GM23248 (cell line): Measurements from ENCODE around the gene DLST. TPM values are rescaled to one million over a fixed set of nuclear protein-coding genes. Genes with fewer than 3 reads are reported as not detected.

ENCODE experiments used
- DNase-seq: peaks from one replicate; pipeline ENCODE4 v3.0.0-alpha.2; 2015
- H2AFZ ChIP-seq: fragments of 200-600 bp; sonication (generic); 2 replicates; pipeline ENCODE4 v1.6.1; 2016; ENCODE audit warnings: antibody characterized with exemption
- H3F3A ChIP-seq: fragments of 200-600 bp; sonication (generic); 2 replicates; pipeline ENCODE4 v1.6.1; 2016; ENCODE audit warnings: mild to moderate bottlenecking, antibody characterized with exemption, mixed run types; ENCODE audit not compliant: insufficient read depth
- H3K27ac ChIP-seq: fragments of 200-600 bp; sonication (generic); 2 replicates; pipeline ENCODE4 v1.5.1; 2016; ENCODE audit warnings: mild to moderate bottlenecking
- H3K27me3 ChIP-seq: fragments of 200-600 bp; sonication (generic); replicated peaks from 2 replicates; pipeline ENCODE4 v1.6.1; 2016; ENCODE audit warnings: mild to moderate bottlenecking; ENCODE audit not compliant: insufficient read depth
- H3K36me3 ChIP-seq: fragments of 200-600 bp; sonication (generic); 2 replicates; pipeline ENCODE4 v1.6.1; 2016; ENCODE audit warnings: low read depth, mild to moderate bottlenecking
- H3K4me1 ChIP-seq: fragments of 200-600 bp; sonication (generic); 2 replicates; pipeline ENCODE4 v1.6.1; 2016; ENCODE audit warnings: mild to moderate bottlenecking; ENCODE audit not compliant: insufficient read depth
- H3K4me2 ChIP-seq: fragments of 200-600 bp; sonication (generic); one replicate; pipeline ENCODE4 v1.6.1; 2016; ENCODE audit warnings: mild to moderate bottlenecking; ENCODE audit not compliant: unreplicated experiment
- H3K4me3 ChIP-seq: fragments of 200-600 bp; sonication (generic); 2 replicates; pipeline ENCODE4 v1.5.1; 2016; ENCODE audit warnings: mild to moderate bottlenecking
- H3K79me2 ChIP-seq: fragments of 200-600 bp; sonication (generic); 2 replicates; pipeline ENCODE4 v1.6.1; 2016; ENCODE audit warnings: mild to moderate bottlenecking; ENCODE audit not compliant: insufficient read depth
- H3K9ac ChIP-seq: fragments of 200-600 bp; sonication (generic); 2 replicates; pipeline ENCODE4 v1.6.1; 2016; ENCODE audit warnings: mild to moderate bottlenecking
- H3K9me2 ChIP-seq: fragments of 200-600 bp; sonication (generic); 2 replicates; pipeline ENCODE4 v1.6.1; 2016; ENCODE audit warnings: mixed run types, mild to moderate bottlenecking, moderate library complexity; ENCODE audit not compliant: insufficient read depth
- H3K9me3 ChIP-seq: fragments of 200-600 bp; sonication (generic); one replicate; pipeline ENCODE4 v1.6.1; 2017; ENCODE audit warnings: low read depth
- H4K20me1 ChIP-seq: fragments of 200-600 bp; sonication (generic); 2 replicates; pipeline ENCODE4 v1.6.0; 2016; ENCODE audit not compliant: insufficient read depth
- EZH2 ChIP-seq: fragments of 200-600 bp; sonication (generic); IDR thresholded peaks from 2 replicates; pipeline ENCODE4 v1.6.1; 2018; ENCODE audit warnings: antibody characterized with exemption, mild to moderate bottlenecking; ENCODE audit not compliant: insufficient read depth, poor library complexity, severe bottlenecking
- EZH2phosphoT487 ChIP-seq: fragments of 200-600 bp; sonication (generic); IDR thresholded peaks from 2 replicates; pipeline ENCODE4 v1.6.1; 2018; ENCODE audit warnings: antibody characterized with exemption, moderate library complexity, mild to moderate bottlenecking, low read depth; ENCODE audit not compliant: insufficient read depth
- WGBS, 2 experiments: methylation state at CpG; one replicate each; pipeline ENCODE4 v1.1.6; 2015 to 2017; ENCODE audit warnings: low lambda C conversion rate in 2 of 2, low coverage in 1 of 2; ENCODE audit errors: missing lambda C conversion rate in 2 of 2; 5-methylcytosine and 5-hydroxymethylcytosine counted together
- in situ Hi-C: fragments of 300-500 bp; cut with MboI; formaldehyde crosslinking; loops from 2 replicates; pipeline ENCODE4 v1.15.0; 2020
- polyA plus RNA-seq: library from polyadenylated mRNA; unstranded; fragments of >200 nt; fragmentation: Nextera tagmentation; extraction: Ambion mirVana; gene quantifications from 2 replicates; pipeline ENCODE4 v1.2.1, GENCODE V29; 2016
- total RNA-seq: library from RNA; depleted of rRNA; stranded (reverse); fragments of >200 nt; shearing (Covaris generic); gene quantifications from 2 replicates; pipeline ENCODE4 v1.2.3, GENCODE V29; 2014

The DLST gene
- total and polyA plus RNA-seq, 2 experiments from 2014 or later, result 11.8 to 60.8 TPM

DNA sequence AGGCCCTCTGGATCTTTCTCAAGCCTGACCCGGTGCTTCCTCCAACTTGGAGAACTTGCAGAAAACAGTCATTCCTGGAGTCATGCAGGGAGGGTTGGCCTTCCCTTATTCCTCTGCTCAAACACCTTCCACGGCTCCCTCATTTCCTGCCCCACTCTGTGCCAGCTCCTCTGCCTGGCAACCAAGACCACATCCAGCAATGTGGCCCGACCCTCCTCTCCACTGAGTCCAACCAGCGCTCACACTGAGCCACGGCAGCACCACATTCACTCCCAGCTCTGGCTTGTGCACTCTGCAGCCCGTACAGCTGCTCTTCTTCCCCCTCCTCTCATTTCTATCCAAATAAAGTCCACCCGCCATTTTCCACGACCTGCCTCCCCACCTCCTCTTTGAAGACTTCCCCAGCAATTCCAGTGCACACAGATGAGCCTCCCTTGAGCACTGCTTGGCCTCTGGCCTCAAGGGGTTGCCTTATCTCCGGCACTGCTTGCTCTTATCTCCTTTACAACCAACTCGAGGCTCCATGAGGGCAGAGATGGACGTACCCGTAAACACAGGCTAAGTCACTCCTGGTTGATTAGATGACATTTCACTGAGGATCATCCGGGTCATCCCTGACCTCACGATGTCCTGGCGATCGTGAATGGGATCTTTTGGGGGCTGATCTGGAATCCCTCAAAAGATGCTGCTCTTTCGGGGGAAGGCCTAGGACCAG, 68.3 kb downstream of the DLST start:
- H3K4me3 ChIP-seq, result no peak overlapping the region
- TF ChIP-seq EZH2phosphoT487 (no peak), EZH2 (no peak)
- H3K27me3 ChIP-seq, result no peaks in the 10 kb centered on the region
- no peak overlapping the region for H3K9ac ChIP-seq
- no peaks in the 10 kb centered on the region for H3K9me2 ChIP-seq
- no peaks in the 10 kb centered on the region for H3K4me1 ChIP-seq
- H3K27ac ChIP-seq, result no peak overlapping the region
- no peak overlapping the region for H3K4me2 ChIP-seq
- no peaks in the 10 kb centered on the region for H3K36me3 ChIP-seq
- no peaks in the 10 kb centered on the region for H3F3A ChIP-seq
- no peaks in the 10 kb centered on the region for H3K9me3 ChIP-seq
- no peaks in the 10 kb centered on the region for H3K79me2 ChIP-seq
- DNase-seq, result no peak
- H2AFZ ChIP-seq, result no peak overlapping the region
- 91 to 93% methylated on average over 17 of the region's 17 CpGs for WGBS, 2 experiments
- in situ Hi-C loops, result loop anchor here (25.0 kb wide), 1 partner anchor 337 kb away; the partner anchor contains the start of gene FOS
- H4K20me1 ChIP-seq, result no peaks in the 10 kb centered on the region

- Histone ChIP-seq H2AFZ (no peak overlapping the region), H3K79me2 (no peaks in the 10 kb centered on the region), H3K4me2 (no peak overlapping the region), H3K4me1 (no peaks in the 10 kb centered on the region), H3K9ac (no peak overlapping the region), H3K4me3 (no peak overlapping the region), H3K36me3 (no peaks in the 10 kb centered on the region), H3K9me3 (no peaks in the 10 kb centered on the region), H3K27me3 (no peaks in the 10 kb centered on the region), H3K9me2 (no peaks in the 10 kb centered on the region), H4K20me1 (no peaks in the 10 kb centered on the region), H3K27ac (no peak overlapping the region), H3F3A (no peaks in the 10 kb centered on the region)
- DNase-seq, result no peak
- in situ Hi-C loops, result no loop called here
- no peak for TF ChIP-seq EZH2
- no peak for TF ChIP-seq EZH2phosphoT487
- 89 to 92% methylated on average over 9 of the region's 9 CpGs for WGBS, 2 experiments
Observed at GRCh38 chr14:74950795-74951442, 69.2 kb downstream of the DLST start.

DNA sequence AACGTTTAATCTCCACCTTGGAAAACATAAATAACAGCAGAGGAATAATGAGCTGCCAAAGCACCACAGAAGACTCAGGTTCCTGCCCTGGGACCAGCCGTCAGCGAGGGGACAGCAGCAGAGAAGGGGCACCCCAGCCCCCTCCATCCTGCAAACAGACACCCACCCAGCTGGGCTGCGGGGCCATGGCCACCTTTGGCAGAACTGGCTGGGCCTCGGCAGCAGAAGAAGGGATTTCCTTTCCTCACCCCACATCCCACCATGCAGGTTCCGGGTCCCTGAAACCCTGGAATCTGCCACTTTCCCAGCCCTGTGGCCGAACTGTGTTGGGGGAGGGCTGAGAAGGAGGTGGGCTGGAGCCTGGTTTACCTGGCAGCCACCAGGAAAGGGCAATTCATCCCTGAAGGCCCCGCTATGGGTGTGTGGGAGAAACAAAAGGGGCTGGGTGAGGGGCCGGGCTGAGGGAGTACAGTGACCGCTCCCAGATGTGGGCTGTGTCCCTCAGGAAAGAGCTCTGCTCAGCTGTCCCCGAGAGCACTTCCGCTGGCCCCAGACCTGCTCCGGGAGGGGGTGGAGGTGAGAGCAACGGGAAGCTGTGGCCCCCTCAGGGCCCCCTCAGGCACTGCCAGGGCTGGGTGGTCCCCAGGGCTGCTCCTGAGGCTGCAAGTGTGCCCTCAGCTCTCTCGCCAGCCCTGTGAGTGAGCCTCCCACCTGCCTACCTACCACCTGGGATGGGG, 69.9 kb downstream of the DLST start:
- WGBS, 2 experiments, result 87% methylated on average over 14 to 15 of the region's 15 CpGs
- no peak overlapping the region for H3K4me2 ChIP-seq
- H3K4me1 ChIP-seq, result no peaks in the 10 kb centered on the region
- H3K79me2 ChIP-seq, result no peaks in the 10 kb centered on the region
- H3K9me3 ChIP-seq, result no peaks in the 10 kb centered on the region
- H3K9ac ChIP-seq, result no peak overlapping the region
- no peak overlapping the region for H2AFZ ChIP-seq
- no peaks in the 10 kb centered on the region for H4K20me1 ChIP-seq
- no peaks in the 10 kb centered on the region for H3K36me3 ChIP-seq
- no peaks in the 10 kb centered on the region for H3K9me2 ChIP-seq
- no peaks in the 10 kb centered on the region for H3F3A ChIP-seq
- H3K4me3 ChIP-seq, result no peak overlapping the region
- no peak overlapping the region for H3K27ac ChIP-seq
- TF ChIP-seq EZH2 (no peak), EZH2phosphoT487 (no peak)
- DNase-seq, result no peak
- in situ Hi-C loops, result no loop called here
- no peaks in the 10 kb centered on the region for H3K27me3 ChIP-seq

- DNase-seq, result no peak
- H3K27ac ChIP-seq, result no peak overlapping the region
- H3F3A ChIP-seq, result no peaks in the 10 kb centered on the region
- H3K36me3 ChIP-seq, result no peaks in the 10 kb centered on the region
- 66 to 76% methylated on average over 6 of the region's 6 CpGs for WGBS, 2 experiments
- H3K79me2 ChIP-seq, result no peaks in the 10 kb centered on the region
- no peak for TF ChIP-seq EZH2phosphoT487
- no peak for TF ChIP-seq EZH2
- H3K9me3 ChIP-seq, result no peaks in the 10 kb centered on the region
- H3K9me2 ChIP-seq, result no peaks in the 10 kb centered on the region
- H3K4me2 ChIP-seq, result no peak overlapping the region
- no peaks in the 10 kb centered on the region for H4K20me1 ChIP-seq
- no peak overlapping the region for H2AFZ ChIP-seq
- no peak overlapping the region for H3K4me3 ChIP-seq
- in situ Hi-C loops, result no loop called here
- H3K4me1 ChIP-seq, result no peaks in the 10 kb centered on the region
- no peak overlapping the region for H3K9ac ChIP-seq
- H3K27me3 ChIP-seq, result no peaks in the 10 kb centered on the region
Observed at GRCh38 chr14:74952180-74952665, 70.5 kb downstream of the DLST start.
